IPS-18a (cell line): Measurements from ENCODE around the gene SLC12A3.
"Not testable (repeated sequence)": the region's sequence is repeated elsewhere in the genome, so short reads cannot be mapped to it uniquely, and the experiment has no call there.

ENCODE experiments used
- H3K27ac ChIP-seq: one replicate; pipeline ENCODE4 v1.5.1; 2013; ENCODE audit warnings: low read length
- H3K27me3 ChIP-seq: one replicate; pipeline ENCODE4 v1.6.1; 2013; ENCODE audit warnings: mild to moderate bottlenecking, low read length; ENCODE audit not compliant: control insufficient read depth, insufficient read depth
- H3K36me3 ChIP-seq: one replicate; pipeline ENCODE4 v1.6.1; 2013; ENCODE audit warnings: low read depth, low read length; ENCODE audit not compliant: control insufficient read depth
- H3K4me1 ChIP-seq: one replicate; pipeline ENCODE4 v1.6.1; 2013; ENCODE audit warnings: low read depth, low read length; ENCODE audit not compliant: control insufficient read depth
- H3K4me3 ChIP-seq: one replicate; pipeline ENCODE4 v1.5.1; 2013; ENCODE audit warnings: low read length
- H3K9ac ChIP-seq: one replicate; pipeline ENCODE4 v1.6.1; 2013; ENCODE audit warnings: mild to moderate bottlenecking, low read length, moderate library complexity
- H3K9me3 ChIP-seq: one replicate; pipeline ENCODE4 v1.6.1; 2013; ENCODE audit warnings: low read depth, low read length; ENCODE audit not compliant: control insufficient read depth

SLC12A3 gene

GRCh38 chr16:56884026-56884582 is 19.1 kb downstream of the SLC12A3 start:
- no peak overlapping the region for H3K4me3 ChIP-seq
- H3K27ac ChIP-seq, result no peak overlapping the region
- H3K9me3 ChIP-seq, result peaks cover 10% of the 10 kb centered on the region
- no peak overlapping the region for H3K9ac ChIP-seq
- no peaks in the 10 kb centered on the region for H3K27me3 ChIP-seq
- no peaks in the 10 kb centered on the region for H3K4me1 ChIP-seq
- no peaks in the 10 kb centered on the region for H3K36me3 ChIP-seq

- H3K4me3 ChIP-seq, H3K27ac ChIP-seq, H3K36me3 ChIP-seq, H3K27me3 ChIP-seq, H3K4me1 ChIP-seq, H3K9ac ChIP-seq: not testable (repeated sequence)
- peaks cover 10% of the 10 kb centered on the region for H3K9me3 ChIP-seq
Observed at GRCh38 chr16:56884929-56885328, 19.9 kb downstream of the SLC12A3 start.

GRCh38 chr16:56885446-56886162 is 20.6 kb downstream of the SLC12A3 start:
- Histone ChIP-seq H3K27ac (no peak overlapping the region), H3K27me3 (no peaks in the 10 kb centered on the region), H3K36me3 (no peaks in the 10 kb centered on the region), H3K9me3 (peaks cover 10% of the 10 kb centered on the region), H3K9ac (no peak overlapping the region), H3K4me1 (no peaks in the 10 kb centered on the region), H3K4me3 (no peak overlapping the region)

- H3K4me3 ChIP-seq, result no peak overlapping the region
- H3K4me1 ChIP-seq, result no peaks in the 10 kb centered on the region
- no peaks in the 10 kb centered on the region for H3K27me3 ChIP-seq
- H3K9me3 ChIP-seq, result peaks cover 10% of the 10 kb centered on the region
- H3K27ac ChIP-seq, result no peak overlapping the region
- H3K9ac ChIP-seq, result no peak overlapping the region
- no peaks in the 10 kb centered on the region for H3K36me3 ChIP-seq
Observed at GRCh38 chr16:56886296-56886695, 21.3 kb downstream of the SLC12A3 start.

GRCh38 chr16:56886826-56887225 is 21.8 kb downstream of the SLC12A3 start:
- Histone ChIP-seq H3K36me3 (no peaks in the 10 kb centered on the region), H3K9ac (no peak overlapping the region), H3K4me1 (no peaks in the 10 kb centered on the region), H3K27me3 (no peaks in the 10 kb centered on the region), H3K27ac (no peak overlapping the region), H3K9me3 (peaks cover 10% of the 10 kb centered on the region), H3K4me3 (no peak overlapping the region)

- no peak overlapping the region for H3K27ac ChIP-seq
- no peak overlapping the region for H3K9ac ChIP-seq
- H3K27me3 ChIP-seq, result no peaks in the 10 kb centered on the region
- no peak overlapping the region for H3K4me3 ChIP-seq
- peaks cover 10% of the 10 kb centered on the region for H3K9me3 ChIP-seq
- H3K4me1 ChIP-seq, result no peaks in the 10 kb centered on the region
- H3K36me3 ChIP-seq, result no peaks in the 10 kb centered on the region
Observed at GRCh38 chr16:56888806-56889205, 23.8 kb downstream of the SLC12A3 start.

- Histone ChIP-seq H3K27ac (no peak overlapping the region), H3K27me3 (no peaks in the 10 kb centered on the region), H3K4me1 (no peaks in the 10 kb centered on the region), H3K9ac (no peak overlapping the region), H3K4me3 (no peak overlapping the region), H3K9me3 (peaks cover 10% of the 10 kb centered on the region), H3K36me3 (no peaks in the 10 kb centered on the region)
Observed at GRCh38 chr16:56889206-56889605, 24.2 kb downstream of the SLC12A3 start.

GRCh38 chr16:56891685-56892084 is 26.7 kb downstream of the SLC12A3 start:
- H3K9ac ChIP-seq, result no peak overlapping the region
- H3K27me3 ChIP-seq, result no peaks in the 10 kb centered on the region
- H3K9me3 ChIP-seq, result no peaks in the 10 kb centered on the region
- H3K4me1 ChIP-seq, result no peaks in the 10 kb centered on the region
- no peak overlapping the region for H3K4me3 ChIP-seq
- no peaks in the 10 kb centered on the region for H3K36me3 ChIP-seq
- H3K27ac ChIP-seq, result no peak overlapping the region

GRCh38 chr16:56892705-56893104 is 27.7 kb downstream of the SLC12A3 start:
- H3K4me3 ChIP-seq, result no peak overlapping the region
- H3K27ac ChIP-seq, result no peak overlapping the region
- H3K4me1 ChIP-seq, result no peaks in the 10 kb centered on the region
- H3K27me3 ChIP-seq, result no peaks in the 10 kb centered on the region
- no peaks in the 10 kb centered on the region for H3K36me3 ChIP-seq
- H3K9ac ChIP-seq, result no peak overlapping the region
- H3K9me3 ChIP-seq, result no peaks in the 10 kb centered on the region

- H3K4me1 ChIP-seq, result no peaks in the 10 kb centered on the region
- H3K9ac ChIP-seq, result no peak overlapping the region
- H3K4me3 ChIP-seq, result no peak overlapping the region
- H3K27me3 ChIP-seq, result no peaks in the 10 kb centered on the region
- H3K9me3 ChIP-seq, result no peaks in the 10 kb centered on the region
- no peaks in the 10 kb centered on the region for H3K36me3 ChIP-seq
- no peak overlapping the region for H3K27ac ChIP-seq
Observed at GRCh38 chr16:56894331-56894917, 29.4 kb downstream of the SLC12A3 start.

GRCh38 chr16:56895813-56896212 is 30.8 kb downstream of the SLC12A3 start:
- no peak overlapping the region for H3K27ac ChIP-seq
- H3K4me3 ChIP-seq, result no peak overlapping the region
- H3K9me3 ChIP-seq, result no peaks in the 10 kb centered on the region
- H3K36me3 ChIP-seq, result no peaks in the 10 kb centered on the region
- no peaks in the 10 kb centered on the region for H3K27me3 ChIP-seq
- H3K4me1 ChIP-seq, result no peaks in the 10 kb centered on the region
- no peak overlapping the region for H3K9ac ChIP-seq

GRCh38 chr16:56896244-56896643 is 31.2 kb downstream of the SLC12A3 start:
- Histone ChIP-seq H3K27ac (no peak overlapping the region), H3K27me3 (no peaks in the 10 kb centered on the region), H3K9me3 (no peaks in the 10 kb centered on the region), H3K4me3 (no peak overlapping the region), H3K4me1 (no peaks in the 10 kb centered on the region), H3K36me3 (no peaks in the 10 kb centered on the region), H3K9ac (no peak overlapping the region)
